Cardiac fibroblast (primary cell): ENCODE data around the gene YEATS2.

ENCODE experiments used
- DNase-seq, 2 donors: peaks; one replicate each; pipeline versions ENCODE4 v3.0.0 to v3.0.0-alpha.2; 2010; ENCODE audit warnings: low read depth in 2 of 2
- H3K4me3 ChIP-seq, 2 donors: replicated peaks in 1 of 2; 1 replicate in 1 of 2; 2 replicates in 1 of 2; pipeline ENCODE4 v1.5.1; 2011; ENCODE audit warnings: low read depth in 2 of 2, low read length in 2 of 2, mild to moderate bottlenecking in 2 of 2, moderate library complexity in 1 of 2
- CTCF ChIP-seq: IDR thresholded peaks from one replicate; pipeline ENCODE4 v1.5.1; 2011; ENCODE audit warnings: low read depth, mild to moderate bottlenecking, low read length, inconsistent platforms

Gene YEATS2

DNA sequence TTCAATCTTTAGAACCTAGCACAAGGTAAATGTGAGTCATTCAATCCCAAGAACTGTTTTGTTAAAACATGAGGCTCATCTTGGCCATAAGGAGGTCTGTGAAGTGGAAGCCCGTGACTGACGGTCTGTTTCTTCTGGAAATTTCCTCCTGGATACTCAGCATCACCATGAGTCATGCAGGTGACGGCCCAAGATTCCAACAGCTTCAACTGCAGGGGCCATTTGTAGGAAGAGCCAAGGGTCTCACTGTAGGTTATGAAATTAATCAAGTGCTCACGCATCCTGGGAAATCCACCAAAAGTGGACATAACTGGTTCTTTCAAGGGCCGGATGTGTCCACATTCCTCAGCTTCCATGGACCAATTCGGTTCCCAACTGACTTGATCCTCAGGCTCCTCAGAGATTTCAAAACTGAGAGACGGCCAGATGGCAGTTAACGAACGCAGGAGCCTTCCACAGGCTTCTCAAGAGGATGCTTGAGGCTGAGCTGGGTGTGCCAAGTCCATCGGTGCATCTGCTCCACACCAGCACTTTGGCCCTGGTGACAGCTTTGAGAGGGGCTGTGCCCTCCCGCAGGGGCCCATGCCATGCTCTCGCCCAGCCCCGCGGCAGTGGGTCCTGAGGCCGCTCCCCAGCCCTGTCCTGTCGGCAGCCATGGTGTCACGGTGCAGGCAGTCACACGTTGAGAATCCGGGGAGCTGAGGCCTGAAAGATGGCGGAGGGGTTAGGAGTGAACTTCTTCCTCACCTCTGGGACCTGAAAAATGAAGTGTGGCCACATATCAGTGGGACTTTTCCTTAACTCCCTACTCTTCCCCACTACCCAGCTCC lies 119.3 kb downstream of the YEATS2 start:
- no peak for TF ChIP-seq CTCF
- no peak overlapping the region for H3K4me3 ChIP-seq
- DNase-seq = peak in 1 of 2 donors; percentile 29

DNA sequence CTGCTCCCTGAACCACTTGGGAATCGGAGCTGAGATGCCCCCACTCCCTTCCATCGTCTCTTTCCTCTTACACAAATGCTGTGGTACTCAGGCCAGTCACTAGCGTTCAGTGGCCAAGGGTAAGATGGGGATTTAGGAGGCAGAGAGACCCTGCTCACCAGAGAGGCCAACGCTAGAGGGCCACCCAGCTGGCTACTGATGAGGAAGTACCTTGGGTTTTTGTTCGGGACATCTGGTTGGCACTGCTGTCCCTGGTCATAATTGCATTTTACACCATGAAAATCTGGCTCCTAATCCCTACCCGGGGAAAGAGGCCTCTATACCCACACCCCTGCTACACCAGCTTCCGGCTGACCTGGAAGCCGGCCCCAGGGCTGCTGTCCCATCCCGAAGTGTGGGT lies 120.0 kb downstream of the YEATS2 start:
- TF ChIP-seq CTCF = no peak
- H3K4me3 ChIP-seq = no peak overlapping the region
- no peak for DNase-seq

- TF ChIP-seq CTCF = no peak
- DNase-seq = no peak
Measured at GRCh38 chr3:183818041-183818620, 120.5 kb downstream of the YEATS2 start.

GRCh38 chr3:183818706-183819624 lies 121.4 kb downstream of the YEATS2 start:
- no peak for DNase-seq
- TF ChIP-seq CTCF = no peak
- H3K4me3 ChIP-seq = no peak overlapping the region

More at GRCh38 chr3:183818041-183818620, 120.5 kb downstream of the YEATS2 start:
- H3K4me3 ChIP-seq = no peak overlapping the region

DNA sequence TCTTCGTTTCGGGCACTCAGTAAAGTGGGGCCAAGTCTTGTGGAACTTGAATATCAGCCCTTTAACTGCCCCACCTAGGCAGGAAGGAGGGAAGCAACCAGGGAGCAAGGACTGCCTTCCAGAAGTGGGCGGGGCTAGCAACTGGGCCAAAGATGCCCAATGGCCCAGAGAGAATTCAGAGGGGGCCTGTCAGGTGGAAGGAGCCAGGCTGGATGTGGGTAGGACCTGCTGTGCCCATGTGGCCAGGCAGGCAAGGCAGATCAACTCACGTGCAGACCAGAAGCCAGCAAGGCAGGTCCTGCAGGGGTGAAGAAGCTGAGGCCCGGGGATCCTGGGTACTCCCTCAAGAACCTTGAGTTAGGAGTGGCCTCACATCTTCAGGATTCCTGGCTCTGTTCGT lies 122.2 kb downstream of the YEATS2 start:
- no peak for TF ChIP-seq CTCF
- H3K4me3 ChIP-seq = no peak overlapping the region
- DNase-seq = no peak

GRCh38 chr3:183822631-183823030 lies 125.0 kb downstream of the YEATS2 start:
- no peak for DNase-seq
- H3K4me3 ChIP-seq = no peak overlapping the region
- TF ChIP-seq CTCF = no peak
